ENCODE results near the gene TMPRSS5. TPM values are rescaled to one million over a fixed set of nuclear protein-coding genes. Genes with fewer than 3 reads are reported as not detected.

Gene TMPRSS5
- total RNA-seq, 4 donors from 2014 or later, result 0.29 to 2.1 (median 1.9) TPM; not detected in 1

DNA sequence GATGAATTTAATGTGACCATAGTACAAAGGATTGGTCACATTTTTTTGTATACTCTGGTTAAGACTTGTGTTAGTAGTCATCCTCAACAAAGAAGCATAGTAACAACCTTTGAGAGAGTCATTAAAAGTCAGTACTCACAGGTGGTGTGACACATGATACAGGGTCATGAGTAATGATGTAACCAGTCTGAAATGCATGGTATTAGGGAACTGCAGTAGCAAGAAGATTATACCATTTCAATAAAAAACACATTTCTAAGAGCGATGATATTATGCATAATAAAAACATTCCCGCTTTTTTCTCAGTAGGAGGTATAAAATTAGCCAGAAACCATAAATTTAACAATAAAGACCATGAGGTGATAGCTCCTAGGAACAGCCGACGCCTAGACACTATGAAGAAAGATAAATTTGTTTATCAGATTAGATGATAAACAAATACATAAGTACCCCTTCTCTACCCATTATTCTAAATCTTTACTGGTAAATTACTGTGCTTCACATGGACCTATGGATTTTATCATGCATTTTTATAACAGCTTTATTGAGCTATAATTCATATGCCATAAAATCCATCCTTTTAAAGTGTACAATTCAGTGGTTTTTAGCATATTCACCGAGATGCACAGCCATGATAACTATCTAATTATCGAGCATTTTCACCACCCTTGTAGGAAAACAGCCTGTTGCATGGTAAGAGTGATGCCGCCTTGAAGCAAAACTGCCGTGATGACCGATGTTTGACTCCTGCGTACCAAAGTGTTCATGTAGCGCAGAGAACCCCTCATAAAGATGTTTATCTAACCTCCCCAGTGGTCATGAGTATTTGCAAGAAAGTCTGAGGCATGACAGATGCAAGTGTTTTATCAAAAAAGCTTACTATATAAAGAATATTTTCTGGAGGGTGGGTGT, 41.8 kb downstream of the TMPRSS5 start:
- TF ChIP-seq CTCF (IDR thresholded peaks at IDR 0.05), result no peak
- no peak for TF ChIP-seq POLR2A (IDR thresholded peaks at IDR 0.05)
- Histone ChIP-seq H3K27me3 (no peaks in the 10 kb centered on the region), H3K27ac (no peak overlapping the region), H3K9me3 (peaks cover 0 to 4% of the 10 kb centered on the region in 2 donors), H3K36me3 (no peaks in the 10 kb centered on the region), H3K4me1 (no peaks in the 10 kb centered on the region), H3K4me3 (no peak overlapping the region)
- intact Hi-C loops (cut with DNase I; ENCODE audit: low total_unique reads), result no loop called here
- no peak for DNase-seq

- Histone ChIP-seq H3K36me3 (no peaks in the 10 kb centered on the region), H3K4me3 (no peak overlapping the region), H3K9me3 (peaks cover 0 to 4% of the 10 kb centered on the region in 2 donors), H3K4me1 (no peaks in the 10 kb centered on the region), H3K27ac (no peak overlapping the region), H3K27me3 (no peaks in the 10 kb centered on the region)
- TF ChIP-seq POLR2A (IDR thresholded peaks at IDR 0.05) (no peak), CTCF (IDR thresholded peaks at IDR 0.05) (no peak)
- no peak for DNase-seq
- intact Hi-C loops (cut with DNase I; ENCODE audit: low total_unique reads), result no loop called here
Measured at GRCh38 chr11:113663567-113663966, 42.5 kb downstream of the TMPRSS5 start.

GRCh38 chr11:113655771-113656170, 50.3 kb downstream of the TMPRSS5 start:
- no peak for TF ChIP-seq POLR2A (IDR thresholded peaks at IDR 0.05)
- no peak for TF ChIP-seq CTCF (IDR thresholded peaks at IDR 0.05)
- H3K9me3 ChIP-seq, result no peaks in the 10 kb centered on the region
- H3K27ac ChIP-seq, result no peak overlapping the region
- no peaks in the 10 kb centered on the region for H3K4me1 ChIP-seq
- H3K27me3 ChIP-seq, result no peaks in the 10 kb centered on the region
- H3K36me3 ChIP-seq, result no peaks in the 10 kb centered on the region
- no peak overlapping the region for H3K4me3 ChIP-seq
- no peak for DNase-seq
- intact Hi-C loops (cut with DNase I; ENCODE audit: low total_unique reads), result no loop called here

GRCh38 chr11:113651023-113651422, 55.1 kb downstream of the TMPRSS5 start:
- TF ChIP-seq POLR2A (IDR thresholded peaks at IDR 0.05), result no peak
- TF ChIP-seq CTCF (IDR thresholded peaks at IDR 0.05), result no peak
- Histone ChIP-seq H3K4me1 (no peaks in the 10 kb centered on the region), H3K4me3 (no peak overlapping the region), H3K9me3 (no peaks in the 10 kb centered on the region), H3K36me3 (no peaks in the 10 kb centered on the region), H3K27ac (no peak overlapping the region), H3K27me3 (no peaks in the 10 kb centered on the region)
- no peak for DNase-seq
- intact Hi-C loops (cut with DNase I; ENCODE audit: low total_unique reads), result no loop called here

GRCh38 chr11:113649311-113649710, 56.8 kb downstream of the TMPRSS5 start:
- DNase-seq, result no peak
- Histone ChIP-seq H3K4me1 (no peaks in the 10 kb centered on the region), H3K27ac (no peak overlapping the region), H3K9me3 (no peaks in the 10 kb centered on the region), H3K4me3 (no peak overlapping the region), H3K27me3 (no peaks in the 10 kb centered on the region), H3K36me3 (no peaks in the 10 kb centered on the region)
- TF ChIP-seq POLR2A (IDR thresholded peaks at IDR 0.05), result no peak
- TF ChIP-seq CTCF (IDR thresholded peaks at IDR 0.05), result no peak
- intact Hi-C loops (cut with DNase I; ENCODE audit: low total_unique reads), result no loop called here
